Caco-2 (cell line): ENCODE measurements around the gene ITPKC. TPM values are rescaled to one million over a fixed set of nuclear protein-coding genes. Genes with fewer than 3 reads are reported as not detected.

Experiments
- BruUV-seq: library from RNA; stranded (reverse); fragments of 400-500 nt; replicated peaks from 2 replicates; lab custom pipeline; 2021; lab: Mats Ljungman, UMichigan
- CTCF ChIA-PET: fragments of 300-600 bp; sonication (Branson Sonifier 250); formaldehyde crosslinking; loops from one replicate; lab custom pipeline; 2022; ENCODE audit warnings: antibody characterized with exemption; lab: Charles Lee
- POLR2A ChIA-PET: fragments of 300-600 bp; sonication (Branson Sonifier 250); formaldehyde crosslinking; loops from one replicate; lab custom pipeline; 2022; ENCODE audit warnings: antibody characterized with exemption; lab: Charles Lee
- DNase-seq, 2 experiments: peaks; one replicate each; pipeline versions ENCODE4 v3.0.0 to v3.0.0-alpha.2; 2020 to 2022
- H3K27me3 ChIP-seq: replicated peaks from 2 replicates; pipeline ENCODE4 v1.6.0; 2011; ENCODE audit warnings: low read length; ENCODE audit not compliant: control insufficient read depth, insufficient read depth
- H3K36me3 ChIP-seq: 2 replicates; pipeline ENCODE4 v1.5.1; 2011; ENCODE audit warnings: low read length; ENCODE audit not compliant: control insufficient read depth, insufficient read depth
- H3K4me1 ChIP-seq: fragments of 250-450 bp; sonication (Bioruptor Pico); 2 replicates; pipeline ENCODE4 v1.5.1; 2020; ENCODE audit warnings: mild to moderate bottlenecking
- H3K4me3 ChIP-seq: 2 replicates; pipeline ENCODE4 v1.5.1; 2011; ENCODE audit warnings: low read depth, mild to moderate bottlenecking, control low read depth, low read length
- H3K9me3 ChIP-seq: fragments of 250-450 bp; sonication (Bioruptor Pico); 2 replicates; pipeline ENCODE4 v1.5.1; 2020; ENCODE audit warnings: mild to moderate bottlenecking, moderate library complexity
- H3K27ac Mint-ChIP-seq: one replicate; pipeline ENCODE4 v1.8.0; 2022; ENCODE audit warnings: mixed read lengths; ENCODE audit not compliant: unreplicated experiment
- H3K27me3 Mint-ChIP-seq: one replicate; pipeline ENCODE4 v1.8.0; 2022; ENCODE audit warnings: mixed read lengths; ENCODE audit not compliant: insufficient read depth, unreplicated experiment
- H3K36me3 Mint-ChIP-seq: one replicate; pipeline ENCODE4 v1.8.0; 2022; ENCODE audit warnings: mild to moderate bottlenecking, mixed read lengths; ENCODE audit not compliant: insufficient read depth, unreplicated experiment
- H3K4me1 Mint-ChIP-seq: one replicate; pipeline ENCODE4 v1.8.0; 2022; ENCODE audit warnings: low read depth, mixed read lengths; ENCODE audit not compliant: unreplicated experiment
- H3K4me3 Mint-ChIP-seq: one replicate; pipeline ENCODE4 v1.8.0; 2022; ENCODE audit warnings: mild to moderate bottlenecking, moderate library complexity, mixed read lengths; ENCODE audit not compliant: unreplicated experiment
- H3K9me3 Mint-ChIP-seq: one replicate; pipeline ENCODE4 v1.8.0; 2022; ENCODE audit warnings: mixed read lengths; ENCODE audit not compliant: unreplicated experiment
- intact Hi-C: fragments of 100-400 bp; cut with micrococcal nuclease; formaldehyde crosslinking; loops from one replicate; pipeline ENCODE4 v1.10.0; 2022; ENCODE audit not compliant: unreplicated experiment
- total RNA-seq: library from RNA; stranded (reverse); gene quantifications from 2 replicates; pipeline ENCODE4 v1.2.3, GENCODE V29; 2022
- TF ChIP-seq, protein P1 (sequence below), 2 experiments: fragments of 200-600 bp in 1 of 2; IDR thresholded peaks; 1 replicate in 1 of 2; 2 replicates in 1 of 2; pipeline versions ENCODE4 v1.5.1 to v1.8.0; 2011 to 2022; ENCODE audit warnings: antibody characterized with exemption in 1 of 2, control low read depth in 1 of 2, inconsistent platforms in 1 of 2, low read depth in 1 of 2, low read length in 1 of 2, mild to moderate bottlenecking in 1 of 2, moderate library complexity in 1 of 2; ENCODE audit not compliant: insufficient read depth in 1 of 2, severe bottlenecking in 1 of 2, unreplicated experiment in 1 of 2

ITPKC gene
- total RNA-seq, 1 experiment from 2014 or later, result 31.2 TPM

DNA sequence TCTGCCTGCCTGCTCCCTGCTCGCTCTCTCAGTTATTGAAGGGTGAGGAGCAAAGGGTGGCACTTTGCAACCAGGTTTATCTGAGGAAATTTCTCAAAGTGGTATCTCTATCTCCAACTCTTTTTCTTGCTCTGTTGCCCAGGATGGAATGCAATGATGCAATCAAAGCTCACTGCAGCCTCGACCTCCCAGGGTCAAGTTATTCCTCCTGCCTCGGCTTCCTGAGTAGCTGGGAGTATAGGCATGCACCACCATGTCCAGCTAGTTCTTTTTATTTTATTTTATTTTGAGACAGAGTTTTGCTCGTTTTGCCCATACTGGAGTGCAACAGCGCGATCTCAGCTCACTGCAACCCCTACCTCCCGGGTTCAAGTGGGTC, 28.5 kb downstream of the ITPKC start:
- Histone ChIP-seq H3K36me3 (no peaks in the 10 kb centered on the region), H3K4me1 (peaks cover 28% of the 10 kb centered on the region), H3K9me3 (no peaks in the 10 kb centered on the region), H3K4me3 (no peak overlapping the region), H3K27me3 (no peaks in the 10 kb centered on the region)
- DNase-seq, result peak; percentile 57 to 60
- POLR2A ChIA-PET, result interaction anchor here (0.6 to 1.9 kb wide), 3 partner anchors 10 to 427 kb away, joined by 3 to 10 read pairs (median 5); partner anchors contain the start of gene RAB4B
- intact Hi-C loops, result no loop called here
- BruUV-seq, result TSS peak; percentile 57
- Mint-ChIP-seq H3K4me1 (peaks cover 22% of the 10 kb centered on the region), H3K9me3 (no peaks in the 10 kb centered on the region), H3K4me3 (peak overlapping the region; percentile 30), H3K27ac (peak overlapping the region; percentile 86), H3K27me3 (no peaks in the 10 kb centered on the region), H3K36me3 (peaks cover 62% of the 10 kb centered on the region)
- CTCF ChIA-PET, result interaction anchor here (0.6 to 1.1 kb wide), 5 partner anchors 32 to 399 kb away, joined by 3 to 8 read pairs (median 3); partner anchors contain the start of gene RAB4B
- TF ChIP-seq, protein P1, sequence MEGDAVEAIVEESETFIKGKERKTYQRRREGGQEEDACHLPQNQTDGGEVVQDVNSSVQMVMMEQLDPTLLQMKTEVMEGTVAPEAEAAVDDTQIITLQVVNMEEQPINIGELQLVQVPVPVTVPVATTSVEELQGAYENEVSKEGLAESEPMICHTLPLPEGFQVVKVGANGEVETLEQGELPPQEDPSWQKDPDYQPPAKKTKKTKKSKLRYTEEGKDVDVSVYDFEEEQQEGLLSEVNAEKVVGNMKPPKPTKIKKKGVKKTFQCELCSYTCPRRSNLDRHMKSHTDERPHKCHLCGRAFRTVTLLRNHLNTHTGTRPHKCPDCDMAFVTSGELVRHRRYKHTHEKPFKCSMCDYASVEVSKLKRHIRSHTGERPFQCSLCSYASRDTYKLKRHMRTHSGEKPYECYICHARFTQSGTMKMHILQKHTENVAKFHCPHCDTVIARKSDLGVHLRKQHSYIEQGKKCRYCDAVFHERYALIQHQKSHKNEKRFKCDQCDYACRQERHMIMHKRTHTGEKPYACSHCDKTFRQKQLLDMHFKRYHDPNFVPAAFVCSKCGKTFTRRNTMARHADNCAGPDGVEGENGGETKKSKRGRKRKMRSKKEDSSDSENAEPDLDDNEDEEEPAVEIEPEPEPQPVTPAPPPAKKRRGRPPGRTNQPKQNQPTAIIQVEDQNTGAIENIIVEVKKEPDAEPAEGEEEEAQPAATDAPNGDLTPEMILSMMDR (IDR thresholded peaks at IDR 0.05; ENCODE audit: insufficient read depth in 1 of 2, low read depth in 1 of 2, low read length in 1 of 2, severe bottlenecking in 1 of 2, unreplicated experiment in 1 of 2), result no peak

DNA sequence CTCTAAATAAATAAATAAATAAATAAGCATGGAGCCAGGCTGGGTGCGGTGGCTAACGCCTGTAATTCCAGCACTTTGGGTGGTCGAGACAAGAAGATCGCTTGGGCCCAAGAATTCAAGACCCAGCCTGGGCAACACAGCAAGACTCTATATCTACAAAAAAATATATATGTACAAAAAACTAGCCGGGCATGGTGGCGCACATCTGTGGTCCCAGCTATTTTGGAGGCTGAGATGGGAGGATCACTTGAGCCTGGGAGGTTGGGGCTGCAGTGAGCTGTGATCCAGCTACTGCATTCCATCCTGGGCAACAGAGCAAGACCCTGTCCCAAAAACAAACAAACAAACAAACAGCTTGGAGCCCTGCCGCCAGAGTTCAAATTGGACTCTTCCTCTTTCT, 30.6 kb downstream of the ITPKC start:
- Histone ChIP-seq H3K36me3 (no peaks in the 10 kb centered on the region), H3K27me3 (no peaks in the 10 kb centered on the region), H3K9me3 (no peaks in the 10 kb centered on the region), H3K4me1 (peaks cover 28% of the 10 kb centered on the region), H3K4me3 (no peak overlapping the region)
- no peaks in the 10 kb centered on the region for H3K27me3 Mint-ChIP-seq
- ChIA-PET CTCF (no interaction called here), POLR2A (no interaction called here)
- H3K9me3 Mint-ChIP-seq, result no peaks in the 10 kb centered on the region
- H3K4me3 Mint-ChIP-seq, result no peak overlapping the region
- H3K27ac Mint-ChIP-seq, result no peak overlapping the region
- no peak for DNase-seq
- peaks cover 21% of the 10 kb centered on the region for H3K4me1 Mint-ChIP-seq
- TF ChIP-seq, protein P1 (IDR thresholded peaks at IDR 0.05; ENCODE audit: insufficient read depth in 1 of 2, low read depth in 1 of 2, low read length in 1 of 2, severe bottlenecking in 1 of 2, unreplicated experiment in 1 of 2), result no peak
- no TSS peak for BruUV-seq
- H3K36me3 Mint-ChIP-seq, result peaks cover 62% of the 10 kb centered on the region
- intact Hi-C loops, result no loop called here

DNA sequence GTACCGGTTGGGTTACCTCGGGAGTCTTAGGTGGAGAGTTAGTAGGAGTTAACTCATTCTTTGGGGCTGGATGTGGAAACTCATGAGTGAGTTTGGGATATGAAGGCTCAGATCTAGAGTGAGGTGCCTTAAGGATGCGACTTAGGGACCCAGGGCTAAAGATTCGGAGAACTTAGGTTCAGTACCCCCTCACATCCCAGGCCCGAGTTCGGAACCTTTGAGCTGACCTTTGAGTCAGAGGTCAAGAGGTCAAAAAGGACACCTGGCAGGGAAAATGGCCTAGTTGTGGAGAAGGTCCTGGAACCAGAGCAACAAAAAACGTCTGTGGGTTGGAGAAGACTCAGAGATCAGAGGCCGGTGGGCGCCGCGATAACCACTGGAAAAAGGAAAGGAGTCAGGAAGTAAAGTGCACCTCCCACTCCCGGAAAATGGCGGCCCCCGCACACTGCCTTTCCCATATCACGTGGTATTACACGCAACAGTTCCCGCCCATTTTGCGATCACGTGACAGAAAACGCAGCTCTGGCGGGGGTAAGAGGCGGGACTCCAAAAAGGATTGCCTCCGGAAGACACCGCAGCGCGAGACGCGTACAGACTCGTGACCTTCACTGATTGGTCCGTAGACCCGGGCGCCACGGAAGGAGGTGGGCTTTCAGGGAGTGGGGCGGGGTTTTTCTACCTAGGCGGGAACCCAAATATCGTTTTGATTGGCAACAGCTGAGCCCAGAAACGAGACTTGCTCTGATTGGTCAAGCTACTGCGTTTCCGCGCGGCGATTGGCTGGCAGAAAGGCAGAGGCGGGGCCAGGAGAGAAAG, 33.4 kb downstream of the ITPKC start, which contains the start of gene ACTMAP:
ACTMAP (minus strand) TSS at position 420 of the 816 bp plus-strand sequence. CDS start 674 bp downstream, outside the sequence.
- TF ChIP-seq, protein P1 (IDR thresholded peaks at IDR 0.05; ENCODE audit: insufficient read depth in 1 of 2, low read depth in 1 of 2, low read length in 1 of 2, severe bottlenecking in 1 of 2, unreplicated experiment in 1 of 2), result no peak
- peaks cover under 1% of the 10 kb centered on the region; the same call in 1 of the 2 replicates for H3K36me3 ChIP-seq
- H3K4me1 ChIP-seq, result peaks cover 28% of the 10 kb centered on the region
- no peaks in the 10 kb centered on the region for H3K27me3 Mint-ChIP-seq
- POLR2A ChIA-PET, result interaction anchor here (0.5 to 3.7 kb wide), 26 partner anchors 10 to 1338 kb away, joined by 3 to 147 read pairs (median 5); partner anchors contain the start of genes BLVRB, COQ8B, EGLN2 and ITPKC
- intact Hi-C loops, result loop anchor here (1.0 to 10.0 kb wide), 3 partner anchors 48 to 85 kb away; partner anchors contain the start of gene NUMBL
- no peaks in the 10 kb centered on the region for H3K9me3 ChIP-seq
- H3K27me3 ChIP-seq, result no peaks in the 10 kb centered on the region
- no peaks in the 10 kb centered on the region for H3K9me3 Mint-ChIP-seq
- CTCF ChIA-PET, result interaction anchor here (0.6 to 1.9 kb wide), 8 partner anchors 27 to 454 kb away, joined by 3 to 8 read pairs (median 4); partner anchors contain the start of gene EGLN2
- H3K4me1 Mint-ChIP-seq, result peaks cover 27% of the 10 kb centered on the region
- TSS peak; percentile 83 for BruUV-seq
- peak within 1 kb of the TSS; percentile 98 for H3K27ac Mint-ChIP-seq
- peak within 1 kb of the TSS; percentile 93 for H3K4me3 Mint-ChIP-seq
- peak; percentile 100 for DNase-seq
- peaks cover 65% of the 10 kb centered on the region for H3K36me3 Mint-ChIP-seq
- peak within 1 kb of the TSS; percentile 73 for H3K4me3 ChIP-seq
